Karpas-422 (cell line): ENCODE results near the gene PAFAH2. TPM values are rescaled to one million over a fixed set of nuclear protein-coding genes. Genes with fewer than 3 reads are reported as not detected.

Experiments used
- DNase-seq: peaks from one replicate; pipeline ENCODE4 v3.0.0-alpha.2; 2015
- H2AFZ ChIP-seq: fragments of 200-600 bp; sonication (generic); 2 replicates; pipeline ENCODE4 v1.6.1; 2014; ENCODE audit warnings: antibody characterized with exemption, low read length, mixed read lengths
- H3K27ac ChIP-seq: fragments of 200-600 bp; sonication (generic); 2 replicates; pipeline ENCODE4 v1.5.1; 2014; ENCODE audit warnings: mild to moderate bottlenecking, low read length, moderate library complexity
- H3K27me3 ChIP-seq: fragments of 200-600 bp; sonication (generic); 2 replicates; pipeline ENCODE4 v1.6.1; 2014; ENCODE audit warnings: low read length, mixed read lengths
- H3K36me3 ChIP-seq: fragments of 200-600 bp; sonication (generic); 2 replicates; pipeline ENCODE4 v1.6.1; 2014; ENCODE audit warnings: low read length, mixed read lengths; ENCODE audit not compliant: insufficient read depth
- H3K4me1 ChIP-seq: fragments of 200-600 bp; sonication (generic); 2 replicates; pipeline ENCODE4 v1.6.1; 2014; ENCODE audit warnings: mild to moderate bottlenecking, low read length, mixed read lengths
- H3K4me2 ChIP-seq: fragments of 200-600 bp; sonication (generic); 2 replicates; pipeline ENCODE4 v1.6.1; 2014; ENCODE audit warnings: low read length, low read depth, mild to moderate bottlenecking; ENCODE audit not compliant: poor library complexity, severe bottlenecking
- H3K4me3 ChIP-seq: fragments of 200-600 bp; sonication (generic); 2 replicates; pipeline ENCODE4 v1.5.1; 2014; ENCODE audit warnings: mild to moderate bottlenecking, antibody characterized with exemption, low read length, mixed read lengths
- H3K79me2 ChIP-seq: fragments of 200-600 bp; sonication (generic); 2 replicates; pipeline ENCODE4 v1.6.1; 2014; ENCODE audit warnings: mild to moderate bottlenecking, low read length, mixed read lengths
- H3K9ac ChIP-seq: fragments of 200-600 bp; sonication (generic); 2 replicates; pipeline ENCODE4 v1.6.0; 2014; ENCODE audit warnings: low read length
- H3K9me2 ChIP-seq: fragments of 200-600 bp; sonication (generic), shearing (Covaris generic); replicated peaks from 2 replicates; pipeline ENCODE4 v1.6.0; 2014; ENCODE audit warnings: mild to moderate bottlenecking, low read length, moderate library complexity; ENCODE audit not compliant: insufficient read depth
- H3K9me3 ChIP-seq: fragments of 300-700, 200-600 bp; sonication (generic); 2 replicates; pipeline ENCODE4 v1.6.1; 2014; ENCODE audit warnings: low read length, mixed read lengths
- H4K20me1 ChIP-seq: fragments of 200-600 bp; sonication (generic); 2 replicates; pipeline ENCODE4 v1.6.1; 2014; ENCODE audit warnings: mild to moderate bottlenecking, antibody characterized with exemption, low read length, low read depth; ENCODE audit not compliant: insufficient read depth
- total RNA-seq: library from RNA; depleted of rRNA; stranded (reverse); fragments of >200 nt; shearing (Covaris generic); gene quantifications from 2 replicates; pipeline ENCODE4 v1.2.3, GENCODE V29; 2014; ENCODE audit warnings: low replicate concordance

Gene PAFAH2
- total RNA-seq, 1 experiment from 2014 or later: 1.6 TPM

GRCh38 chr1:26010825-26011224 lies 13.0 kb upstream of the PAFAH2 start:
- Histone ChIP-seq H4K20me1 (no peaks in the 10 kb centered on the region), H3K79me2 (no peaks in the 10 kb centered on the region), H3K27ac (no peak overlapping the region), H2AFZ (no peak overlapping the region), H3K4me2 (no peak overlapping the region), H3K9ac (no peak overlapping the region), H3K9me3 (no peaks in the 10 kb centered on the region), H3K4me1 (no peaks in the 10 kb centered on the region), H3K9me2 (no peaks in the 10 kb centered on the region), H3K36me3 (no peaks in the 10 kb centered on the region), H3K4me3 (no peak overlapping the region), H3K27me3 (no peaks in the 10 kb centered on the region)
- DNase-seq: no peak

GRCh38 chr1:26009796-26010447 lies 12.1 kb upstream of the PAFAH2 start:
- no peak overlapping the region for H3K4me3 ChIP-seq
- no peak overlapping the region for H3K27ac ChIP-seq

DNA sequence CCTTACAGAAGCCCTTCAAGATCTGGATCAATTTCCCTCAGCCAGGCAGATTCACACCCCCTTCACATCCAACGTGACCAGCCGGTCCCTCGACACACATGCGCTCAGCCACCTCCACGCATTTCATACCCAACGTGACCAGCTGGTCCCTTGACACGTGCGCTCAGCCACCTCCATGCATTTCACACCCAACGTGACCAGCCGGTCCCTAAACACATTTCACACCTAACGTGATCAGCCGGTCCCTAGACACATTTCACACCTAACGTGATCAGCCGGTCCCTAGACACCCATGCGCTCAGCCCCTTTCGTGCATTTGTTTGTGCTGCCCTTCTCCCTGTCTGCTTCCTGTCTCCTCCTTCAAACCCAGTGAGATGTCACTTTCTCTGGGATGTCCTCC lies 8.8 kb upstream of the PAFAH2 start:
- H3K36me3 ChIP-seq: no peaks in the 10 kb centered on the region
- H3K4me2 ChIP-seq: no peak overlapping the region
- H3K9me3 ChIP-seq: no peaks in the 10 kb centered on the region
- DNase-seq: no peak
- H3K9ac ChIP-seq: no peak overlapping the region
- no peaks in the 10 kb centered on the region for H3K9me2 ChIP-seq
- no peak overlapping the region for H2AFZ ChIP-seq
- no peaks in the 10 kb centered on the region for H3K27me3 ChIP-seq
- H3K4me3 ChIP-seq: no peak overlapping the region
- no peaks in the 10 kb centered on the region for H3K79me2 ChIP-seq
- no peaks in the 10 kb centered on the region for H3K4me1 ChIP-seq
- no peaks in the 10 kb centered on the region for H4K20me1 ChIP-seq
- H3K27ac ChIP-seq: no peak overlapping the region

More at GRCh38 chr1:26009796-26010447, 12.1 kb upstream of the PAFAH2 start:
- Histone ChIP-seq H3K79me2 (no peaks in the 10 kb centered on the region), H3K9ac (no peak overlapping the region), H4K20me1 (no peaks in the 10 kb centered on the region), H3K36me3 (no peaks in the 10 kb centered on the region), H3K9me3 (no peaks in the 10 kb centered on the region), H3K4me2 (no peak overlapping the region), H3K27me3 (no peaks in the 10 kb centered on the region), H3K9me2 (no peaks in the 10 kb centered on the region), H3K4me1 (no peaks in the 10 kb centered on the region), H2AFZ (no peak overlapping the region)
- DNase-seq: peak; percentile 61

DNA sequence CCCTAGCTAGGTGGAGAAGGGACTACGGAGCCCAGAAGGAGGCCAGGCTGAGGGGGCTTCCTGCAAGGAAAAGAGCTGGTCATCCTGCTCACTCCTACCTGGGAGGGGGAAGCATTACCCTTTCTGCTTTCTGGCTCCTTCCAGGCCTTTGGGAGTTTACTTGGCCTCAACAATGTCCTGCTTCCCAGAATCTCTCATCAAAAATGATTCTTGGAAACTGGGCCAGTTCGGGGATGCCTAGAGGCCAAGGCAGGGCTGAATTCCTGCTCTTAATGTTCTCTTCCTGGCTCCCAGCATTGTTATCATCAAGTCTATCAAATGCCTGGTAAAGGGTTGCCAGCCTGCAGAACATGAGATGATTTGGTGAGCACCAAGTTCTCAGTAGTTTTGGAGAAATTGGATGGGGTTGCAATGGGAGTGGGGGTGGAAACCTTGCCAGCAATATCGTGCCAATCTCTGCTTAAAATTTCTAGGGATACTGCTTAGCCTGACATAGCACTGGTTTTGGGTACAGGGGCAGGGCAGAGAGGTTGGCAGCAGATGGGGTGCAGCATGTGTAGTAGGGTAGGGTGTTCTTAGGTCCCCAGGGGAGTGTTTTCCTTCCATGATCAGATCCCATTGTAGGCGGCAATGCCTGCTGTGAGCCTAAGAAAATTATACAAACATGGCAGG lies 7.7 kb upstream of the PAFAH2 start:
- no peak overlapping the region for H3K4me3 ChIP-seq
- H3K4me1 ChIP-seq: no peaks in the 10 kb centered on the region
- no peak overlapping the region for H2AFZ ChIP-seq
- no peak for DNase-seq
- no peak overlapping the region for H3K9ac ChIP-seq
- no peaks in the 10 kb centered on the region for H3K27me3 ChIP-seq
- H3K9me3 ChIP-seq: no peaks in the 10 kb centered on the region
- no peak overlapping the region for H3K27ac ChIP-seq
- H3K4me2 ChIP-seq: no peak overlapping the region
- H4K20me1 ChIP-seq: no peaks in the 10 kb centered on the region
- H3K36me3 ChIP-seq: no peaks in the 10 kb centered on the region
- H3K9me2 ChIP-seq: no peaks in the 10 kb centered on the region
- no peaks in the 10 kb centered on the region for H3K79me2 ChIP-seq

DNA sequence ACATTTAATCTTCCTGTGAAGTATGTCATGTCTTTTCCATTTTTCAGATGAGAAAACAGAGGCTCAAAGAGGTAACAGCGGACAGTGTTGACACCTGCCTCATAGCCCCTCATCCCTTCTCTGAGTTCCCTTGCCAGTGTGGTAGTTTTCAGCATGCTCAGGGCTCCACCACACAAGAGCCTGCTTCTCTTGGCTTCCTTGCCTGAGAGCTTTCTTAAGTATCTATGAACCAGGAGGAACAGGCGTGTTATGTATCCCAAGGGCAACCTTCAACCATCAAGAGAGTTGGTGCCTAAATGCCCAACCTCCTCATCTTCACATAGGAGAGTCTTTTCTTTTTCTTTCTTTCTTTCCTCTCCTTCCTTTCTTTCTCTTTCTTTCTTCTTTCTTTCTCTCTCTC lies 5.9 kb upstream of the PAFAH2 start:
- H2AFZ ChIP-seq: no peak overlapping the region
- no peaks in the 10 kb centered on the region for H4K20me1 ChIP-seq
- H3K9me2 ChIP-seq: no peaks in the 10 kb centered on the region
- DNase-seq: no peak
- no peaks in the 10 kb centered on the region for H3K79me2 ChIP-seq
- H3K36me3 ChIP-seq: no peaks in the 10 kb centered on the region
- no peak overlapping the region for H3K4me3 ChIP-seq
- H3K4me2 ChIP-seq: no peak overlapping the region
- H3K4me1 ChIP-seq: peaks cover under 1% of the 10 kb centered on the region; the same call in 1 of the 2 replicates
- H3K9ac ChIP-seq: no peak overlapping the region
- no peaks in the 10 kb centered on the region for H3K9me3 ChIP-seq
- H3K27ac ChIP-seq: no peak overlapping the region
- H3K27me3 ChIP-seq: no peaks in the 10 kb centered on the region

- H3K4me2 ChIP-seq: no peak overlapping the region
Observed at GRCh38 chr1:26003262-26003661, 5.4 kb upstream of the PAFAH2 start.

GRCh38 chr1:25999041-25999800 lies 1.4 kb upstream of the PAFAH2 start:
- Histone ChIP-seq H3K27ac (no peak overlapping the region), H2AFZ (peak overlapping the region; percentile 99), H3K9me3 (no peaks in the 10 kb centered on the region), H4K20me1 (no peaks in the 10 kb centered on the region), H3K79me2 (no peaks in the 10 kb centered on the region), H3K4me3 (no peak overlapping the region), H3K9me2 (no peaks in the 10 kb centered on the region), H3K9ac (no peak overlapping the region), H3K4me2 (no peak overlapping the region), H3K36me3 (no peaks in the 10 kb centered on the region), H3K27me3 (no peaks in the 10 kb centered on the region), H3K4me1 (peaks cover 20% of the 10 kb centered on the region)
- DNase-seq: no peak

More at GRCh38 chr1:26003262-26003661, 5.4 kb upstream of the PAFAH2 start:
- Histone ChIP-seq H3K9me2 (no peaks in the 10 kb centered on the region), H3K4me3 (no peak overlapping the region), H3K27me3 (no peaks in the 10 kb centered on the region), H3K9me3 (no peaks in the 10 kb centered on the region), H4K20me1 (no peaks in the 10 kb centered on the region), H3K36me3 (no peaks in the 10 kb centered on the region), H3K4me1 (peaks cover 6% of the 10 kb centered on the region), H2AFZ (no peak overlapping the region), H3K27ac (no peak overlapping the region), H3K79me2 (no peaks in the 10 kb centered on the region), H3K9ac (no peak overlapping the region)
- DNase-seq: no peak
